NCI-H226 (cell line): ENCODE results near the gene CDH23.

Experiments
- DNase-seq: peaks from one replicate; pipeline ENCODE4 v3.0.0-alpha.2; 2015

The CDH23 gene

DNA sequence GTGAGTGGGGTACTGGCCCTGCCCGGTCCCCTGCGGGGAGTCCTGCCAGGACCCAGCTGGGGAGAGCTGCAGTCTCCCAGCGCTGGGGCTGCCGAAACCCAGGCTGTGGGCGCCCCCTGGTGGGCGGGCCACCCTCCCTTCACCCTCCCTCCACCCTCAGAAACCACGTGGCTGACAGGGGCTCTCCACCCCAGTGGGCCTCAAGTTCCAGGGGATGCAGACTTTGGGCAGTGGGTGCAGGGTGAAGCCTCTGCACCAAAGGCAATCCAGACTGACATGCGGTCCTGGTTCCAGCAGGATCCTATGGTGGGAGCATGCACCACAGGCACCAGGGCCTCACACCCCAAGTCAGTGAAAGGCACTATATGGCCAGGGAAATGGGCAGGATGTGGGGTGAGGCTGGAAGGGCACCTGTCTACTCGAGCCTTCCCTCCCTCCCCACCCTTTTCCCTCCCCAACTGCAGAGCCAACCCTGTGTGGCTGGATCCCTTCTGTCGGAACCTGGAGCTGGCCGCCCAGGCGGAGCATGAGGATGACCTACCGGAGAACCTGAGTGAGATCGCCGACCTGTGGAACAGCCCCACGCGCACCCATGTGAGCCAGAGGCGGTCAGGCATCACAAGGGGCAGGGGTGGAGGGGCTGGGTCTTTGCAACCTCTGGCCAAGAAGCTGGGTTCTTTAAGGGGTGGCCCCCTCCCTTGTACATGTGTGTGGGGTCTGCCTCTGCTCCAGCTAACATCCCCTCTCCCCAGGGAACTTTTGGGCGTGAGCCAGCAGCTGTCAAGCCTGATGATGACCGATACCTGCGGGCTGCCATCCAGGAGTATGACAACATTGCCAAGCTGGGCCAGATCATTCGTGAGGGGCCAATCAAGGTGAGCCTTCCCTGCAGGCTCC lies 415.5 kb downstream of the CDH23 start:
- peak; percentile 41 for DNase-seq

DNA sequence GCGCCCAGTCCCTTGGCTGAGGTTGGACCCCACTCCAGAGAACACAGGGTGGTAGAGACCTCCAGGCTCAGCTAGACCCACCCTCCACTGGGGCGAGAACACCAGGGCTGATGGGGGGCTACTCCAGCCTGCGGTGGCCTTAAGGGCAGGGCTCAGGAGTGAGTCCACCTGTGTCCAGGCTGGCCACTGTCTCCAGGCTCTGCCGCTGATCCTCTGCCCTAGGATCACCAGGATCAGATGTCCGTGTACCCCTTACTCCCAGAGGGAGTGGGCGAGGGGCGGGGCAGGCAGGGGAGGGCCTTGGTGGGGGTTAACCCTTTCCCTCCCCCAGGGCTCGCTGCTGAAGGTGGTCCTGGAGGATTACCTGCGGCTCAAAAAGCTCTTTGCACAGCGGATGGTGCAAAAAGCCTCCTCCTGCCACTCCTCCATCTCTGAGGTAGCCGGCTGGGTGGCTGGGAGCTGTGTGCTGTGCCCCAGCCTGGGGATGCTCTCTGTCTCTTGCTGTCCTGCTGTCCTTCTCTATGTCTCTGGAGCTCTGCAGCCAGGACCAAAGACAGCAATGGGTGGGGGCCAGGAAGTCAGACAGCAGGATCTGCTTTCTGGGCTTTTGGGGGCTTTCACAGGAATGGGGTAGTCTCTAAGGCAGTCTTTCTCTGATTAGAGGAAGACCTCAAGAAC lies 416.3 kb downstream of the CDH23 start:
- DNase-seq = no peak

DNA sequence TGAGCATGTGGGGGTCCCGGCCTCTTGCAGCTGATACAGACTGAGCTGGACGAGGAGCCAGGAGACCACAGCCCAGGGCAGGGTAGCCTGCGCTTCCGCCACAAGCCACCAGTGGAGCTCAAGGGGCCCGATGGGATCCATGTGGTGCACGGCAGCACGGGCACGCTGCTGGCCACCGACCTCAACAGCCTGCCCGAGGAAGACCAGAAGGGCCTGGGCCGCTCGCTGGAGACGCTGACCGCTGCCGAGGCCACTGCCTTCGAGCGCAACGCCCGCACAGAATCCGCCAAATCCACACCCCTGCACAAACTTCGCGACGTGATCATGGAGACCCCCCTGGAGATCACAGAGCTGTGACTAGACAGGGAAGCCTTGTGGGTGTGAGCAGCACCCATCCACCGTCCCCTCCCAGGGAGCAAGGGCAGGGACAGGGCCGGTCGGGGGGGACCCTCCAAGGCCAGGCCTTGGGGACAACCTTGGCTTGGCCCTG lies 418.2 kb downstream of the CDH23 start:
- no peak for DNase-seq

DNA sequence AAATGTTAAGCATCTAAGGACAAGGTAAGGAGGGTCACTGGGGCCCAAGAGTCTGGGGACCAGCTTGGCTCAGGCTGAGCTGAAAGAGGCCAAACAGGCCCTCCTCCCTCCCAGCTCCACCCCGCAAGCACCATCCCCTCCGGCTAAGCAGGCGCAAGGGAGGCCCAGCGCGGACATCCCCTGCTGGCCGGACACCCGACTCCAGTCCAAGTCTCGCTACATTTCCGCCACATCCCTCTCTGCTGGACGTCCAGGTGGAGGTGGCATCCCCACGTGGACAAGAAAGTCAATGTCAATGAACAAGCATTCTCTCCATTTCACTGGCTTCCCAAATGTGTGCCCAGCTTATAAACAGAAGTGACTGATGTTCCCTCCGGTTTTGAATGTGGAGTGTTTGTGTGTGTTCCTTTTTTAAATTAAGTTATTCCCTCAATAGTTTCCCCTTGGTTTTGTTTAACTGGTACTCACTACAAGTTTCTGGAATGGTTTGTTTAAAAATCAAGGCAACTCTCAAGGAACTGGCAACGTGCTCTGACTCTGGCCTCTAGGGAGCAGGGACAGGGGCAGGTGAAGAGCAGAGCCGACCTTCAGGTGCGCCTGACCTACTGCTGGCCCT lies 418.9 kb downstream of the CDH23 start:
- no peak for DNase-seq

DNA sequence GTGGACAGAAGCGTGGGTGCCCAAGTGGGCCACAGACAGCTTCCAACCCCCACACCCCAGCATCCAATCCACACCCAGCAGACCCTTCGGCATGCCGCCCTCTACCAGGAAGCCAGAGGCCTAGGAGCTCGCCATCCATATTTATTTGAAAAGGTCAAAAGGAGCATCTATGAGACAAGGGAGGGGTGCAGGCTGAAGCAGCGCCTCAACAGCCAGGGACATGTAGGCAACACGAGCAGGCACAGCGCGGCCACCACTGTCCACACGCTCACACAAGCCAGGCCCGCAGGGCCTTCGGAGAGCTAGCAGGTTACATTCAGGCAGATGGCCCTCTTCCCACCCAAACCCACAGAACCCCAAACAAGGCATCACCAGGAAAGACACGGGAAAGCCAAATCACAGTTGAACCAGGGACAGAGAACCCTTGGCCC lies 419.7 kb downstream of the CDH23 start:
- no peak for DNase-seq

DNA sequence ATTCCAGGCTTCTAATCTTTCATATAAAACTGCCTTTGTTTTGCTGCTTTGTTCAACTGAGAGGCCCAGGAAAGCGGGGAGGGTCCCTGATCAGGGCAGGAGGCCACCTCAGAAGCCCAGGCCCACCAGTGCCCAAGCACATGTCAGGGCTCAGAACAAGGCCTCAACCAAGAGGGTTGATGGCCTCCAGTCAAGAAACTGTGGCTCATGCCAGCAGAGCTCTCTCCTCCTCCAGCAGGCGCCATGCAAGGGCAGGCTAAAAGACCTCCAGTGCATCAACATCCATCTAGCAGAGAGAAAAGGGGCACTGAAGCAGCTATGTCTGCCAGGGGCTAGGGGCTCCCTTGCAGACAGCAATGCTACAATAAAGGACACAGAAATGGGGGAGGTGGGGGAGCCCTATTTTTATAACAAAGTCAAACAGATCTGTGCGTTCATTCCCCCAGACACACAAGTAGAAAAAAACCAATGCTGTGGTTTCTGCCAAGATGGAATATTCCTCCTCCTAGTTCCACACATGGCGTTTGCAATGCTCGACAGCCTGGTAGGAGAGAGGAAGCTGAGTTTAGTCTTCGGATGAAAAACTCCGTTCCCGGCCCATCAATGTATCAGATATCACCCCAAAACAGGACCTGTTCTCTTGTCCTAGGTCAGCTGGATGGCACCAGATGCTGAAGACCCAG lies 420.4 kb downstream of the CDH23 start:
- no peak for DNase-seq

DNA sequence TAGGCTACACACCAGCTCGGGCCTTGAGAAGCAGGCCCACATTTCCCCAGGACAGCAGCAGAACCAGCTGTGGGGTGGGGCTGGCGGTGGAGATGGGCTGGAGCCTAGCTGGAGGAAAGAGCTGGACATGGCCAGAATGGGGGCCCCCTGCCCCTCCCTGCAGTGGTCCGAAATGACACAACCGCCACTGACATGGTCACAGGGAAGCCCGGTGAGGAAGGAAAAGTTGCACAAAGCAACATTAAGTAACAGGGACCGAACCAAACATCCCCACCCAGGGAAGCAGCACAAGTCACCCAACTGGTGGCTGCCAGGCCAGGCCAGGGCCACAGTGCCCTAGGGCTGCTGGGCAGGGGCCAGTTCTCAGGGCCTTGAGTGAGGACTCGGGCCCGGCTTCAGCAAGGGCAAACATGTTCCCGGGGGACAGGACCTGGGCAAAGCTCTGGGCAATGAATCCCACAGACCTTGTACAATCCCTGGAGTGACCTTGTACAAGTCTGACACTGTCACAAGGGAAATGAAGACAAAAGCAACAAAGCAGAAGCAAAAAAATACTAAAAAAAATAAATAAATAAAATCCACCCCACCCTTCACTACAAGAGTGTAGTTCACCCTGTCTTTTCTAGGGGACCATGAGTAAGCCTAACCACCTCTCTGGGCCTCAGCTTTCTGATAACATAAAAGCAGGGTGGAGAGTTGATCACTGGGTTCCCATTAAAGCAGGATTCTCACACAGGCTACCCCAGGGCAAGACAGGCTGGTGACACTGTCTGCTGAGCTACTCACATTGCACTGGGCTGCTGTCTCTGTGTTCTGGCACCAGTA lies 421.3 kb downstream of the CDH23 start:
- DNase-seq = no peak

DNA sequence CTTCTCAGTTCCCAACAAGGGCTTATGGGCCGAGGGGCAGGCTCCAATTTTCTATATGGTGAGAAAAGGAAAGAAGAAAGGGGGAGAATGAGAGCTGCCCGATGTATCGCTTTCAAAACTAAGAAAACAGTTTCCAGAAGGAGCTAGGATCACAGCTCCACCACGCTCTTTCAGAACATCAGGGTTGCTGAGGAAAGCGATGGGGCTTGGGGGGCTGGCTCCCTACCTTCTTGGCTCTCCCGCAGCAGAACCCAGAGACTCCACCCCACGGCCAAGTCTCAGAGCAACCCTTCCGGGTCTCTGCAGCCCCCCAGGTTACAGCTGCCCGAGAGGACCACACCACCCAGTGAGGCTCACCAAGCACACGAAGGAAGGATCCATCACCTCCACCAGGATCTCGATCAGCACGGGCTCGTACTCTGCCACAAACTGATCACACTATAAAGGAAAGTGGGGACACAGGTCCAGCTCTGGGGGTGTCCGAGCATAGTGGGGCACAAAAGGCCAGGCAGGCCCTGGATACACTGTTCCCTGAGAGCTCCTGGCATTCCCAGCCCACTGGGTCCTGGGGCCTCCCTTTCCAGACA lies 422.0 kb downstream of the CDH23 start:
- no peak for DNase-seq

DNA sequence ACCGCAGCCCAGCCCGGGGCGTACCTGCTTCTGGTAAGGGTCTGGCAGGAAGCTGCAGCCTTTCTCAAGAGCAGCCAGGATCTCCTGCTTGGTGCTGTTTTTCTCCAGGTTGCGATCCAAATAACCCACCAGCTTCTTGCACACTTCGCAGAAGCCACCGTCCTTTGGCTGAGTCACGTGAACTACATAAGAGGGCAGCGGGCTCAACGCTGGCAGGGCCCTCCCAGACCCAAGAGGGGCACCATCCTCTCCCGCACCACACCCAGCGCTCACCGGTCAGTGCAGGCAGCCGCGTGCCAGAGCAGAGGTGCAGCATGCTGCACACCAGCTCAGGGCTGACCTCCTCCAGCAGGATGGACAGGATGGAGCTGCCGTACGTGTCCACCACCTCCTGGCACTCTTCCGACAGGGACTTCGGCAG lies 422.7 kb downstream of the CDH23 start:
- DNase-seq = no peak

DNA sequence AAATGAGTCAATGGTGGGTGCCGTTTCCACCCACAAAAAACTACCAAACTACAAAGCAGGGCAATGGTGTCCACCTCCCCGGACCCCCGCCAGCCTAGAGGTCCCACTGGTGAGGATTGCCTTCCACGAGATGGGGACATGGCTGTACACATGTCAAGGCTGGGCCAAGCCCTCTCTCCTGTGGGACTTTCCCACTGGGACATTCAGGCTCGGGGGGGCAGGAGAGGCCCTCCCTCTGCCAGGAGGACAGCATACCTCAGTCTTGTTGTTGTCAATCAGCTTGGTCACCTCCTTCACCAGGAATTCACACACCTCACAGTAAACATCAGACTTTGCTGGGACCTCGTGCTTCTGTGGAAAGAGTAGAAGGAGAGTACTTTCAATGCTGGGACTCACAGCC lies 423.3 kb downstream of the CDH23 start:
- no peak for DNase-seq

DNA sequence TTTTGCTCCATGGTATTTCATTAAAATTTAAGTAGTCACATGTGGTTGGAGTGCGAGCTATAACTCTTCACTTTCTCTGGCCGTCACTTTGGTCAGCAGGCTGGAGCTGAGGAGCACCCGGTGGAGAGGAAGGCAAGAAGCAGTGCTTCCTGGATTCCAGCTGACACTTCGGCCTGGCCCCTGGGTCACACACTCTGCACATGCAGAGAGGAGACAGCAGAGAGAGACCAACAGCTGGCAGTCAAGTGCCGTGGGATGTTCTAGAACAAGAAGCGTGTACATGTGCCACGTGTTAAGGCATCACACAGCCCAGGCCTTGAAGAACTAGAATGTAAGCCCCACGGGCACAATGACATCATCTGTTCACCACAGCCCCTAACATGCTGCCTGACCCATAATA lies 424.2 kb downstream of the CDH23 start:
- no peak for DNase-seq

DNA sequence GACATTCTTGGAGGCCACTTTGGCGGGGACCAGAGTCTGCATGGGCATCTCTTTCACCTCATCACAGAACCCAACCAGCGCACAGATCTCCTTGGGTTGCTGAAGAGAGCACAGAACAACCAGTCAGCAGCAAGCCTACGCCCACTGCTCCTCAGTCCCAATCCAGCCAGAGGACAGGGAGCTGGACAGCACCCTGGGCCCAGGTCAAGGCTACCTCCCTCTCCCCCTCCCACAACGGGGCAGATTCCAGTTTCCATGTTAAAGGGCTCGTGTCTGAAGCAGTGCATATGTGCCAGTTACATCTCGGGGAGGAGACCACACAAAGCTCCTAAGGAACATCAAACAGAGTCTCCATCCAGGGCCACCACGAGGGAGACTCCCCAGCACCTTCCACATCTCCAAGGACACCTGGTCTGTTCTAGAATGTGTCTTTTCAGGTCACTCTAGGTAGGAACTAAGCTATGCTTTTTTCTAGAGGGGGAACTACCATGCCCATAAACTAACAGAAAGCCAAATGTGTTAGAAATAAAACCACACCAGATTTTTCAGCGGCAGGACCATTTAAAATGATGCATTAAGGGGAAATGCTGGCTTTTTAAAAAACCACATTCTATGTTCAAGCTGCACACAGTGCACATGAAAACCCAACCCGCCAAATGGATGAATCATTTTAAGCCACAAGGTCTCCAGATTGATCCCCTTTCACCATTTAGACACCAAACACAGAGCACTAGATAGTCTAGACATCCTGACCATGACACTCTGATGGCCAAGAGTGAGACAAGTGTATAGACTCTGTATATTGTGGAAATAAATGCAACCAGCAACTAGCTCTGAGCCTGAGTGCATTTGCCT lies 425.4 kb downstream of the CDH23 start:
- DNase-seq = no peak

DNA sequence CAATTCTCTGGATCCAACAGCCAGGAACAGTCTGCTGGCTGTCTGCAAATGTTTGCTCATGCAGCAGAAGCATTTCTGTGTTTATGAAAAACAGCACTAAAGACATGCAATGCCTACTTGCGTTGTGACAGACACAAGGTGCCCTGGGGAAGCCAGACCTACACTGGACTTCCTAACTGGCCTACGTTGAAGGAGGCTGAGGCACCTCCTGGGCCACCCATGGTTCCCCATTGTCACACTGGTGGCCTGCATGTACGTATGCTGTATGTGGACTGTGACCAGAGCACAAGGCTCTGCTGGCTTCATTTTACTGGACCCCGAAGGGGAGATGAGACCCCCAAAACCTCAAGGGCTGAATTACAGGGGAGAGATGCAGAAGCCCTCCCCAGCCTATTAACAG lies 426.6 kb downstream of the CDH23 start:
- no peak for DNase-seq

DNA sequence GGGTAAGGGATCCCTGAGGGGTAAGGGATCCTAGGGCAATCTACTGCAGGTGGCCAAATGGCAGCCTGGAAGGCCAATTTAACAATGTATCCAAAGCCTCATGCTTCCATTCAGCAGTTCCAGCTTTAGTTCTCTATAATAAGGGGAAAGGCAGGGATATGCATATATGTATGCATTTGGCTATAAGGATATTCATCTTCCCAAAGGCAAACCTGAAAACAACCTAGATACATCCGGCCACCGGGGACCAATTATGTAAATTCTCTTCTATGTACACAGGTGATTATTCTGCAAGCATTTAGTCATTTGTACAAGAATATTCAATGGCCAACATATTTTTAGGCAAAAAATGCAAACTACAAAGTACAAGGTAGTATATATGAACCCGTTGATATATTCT lies 427.6 kb downstream of the CDH23 start:
- DNase-seq = no peak

DNA sequence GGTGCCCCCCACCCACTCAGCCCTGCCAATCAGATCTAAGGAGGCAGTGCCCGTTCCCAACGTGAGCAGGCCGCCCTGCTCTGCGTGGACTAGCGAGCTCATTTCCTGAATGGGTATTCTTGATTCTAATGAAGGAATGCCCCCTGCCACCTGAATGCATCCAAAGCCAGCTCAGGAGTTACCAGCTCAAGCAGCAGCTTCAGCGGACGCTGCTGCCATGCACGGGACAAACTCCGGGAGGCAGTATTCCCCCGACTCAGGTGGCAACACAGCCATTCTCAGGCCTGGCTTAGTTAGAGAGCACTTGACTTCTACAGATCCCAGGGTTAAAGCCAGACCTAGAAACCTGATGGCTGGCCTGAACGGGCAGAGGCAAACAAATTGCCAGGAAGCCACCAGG lies 428.5 kb downstream of the CDH23 start:
- no peak for DNase-seq

DNA sequence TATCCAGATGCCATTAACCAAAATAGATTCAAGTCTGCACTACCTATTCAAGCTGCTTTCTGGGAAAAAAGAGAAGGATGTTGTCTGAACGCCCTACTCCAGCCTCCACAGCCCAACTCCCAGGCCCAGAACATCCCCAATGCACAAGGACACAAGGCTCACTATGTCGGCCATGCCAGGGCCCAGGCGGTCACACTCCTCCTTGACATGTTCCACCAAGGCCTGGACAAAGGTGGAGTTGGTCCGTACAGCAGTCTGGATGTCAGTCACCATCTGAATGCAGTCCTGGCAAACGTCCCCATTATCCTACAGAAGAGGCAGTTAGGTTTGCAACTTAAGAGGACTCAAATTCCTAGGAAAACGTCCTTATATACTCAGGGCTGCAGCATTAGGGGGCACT lies 431.1 kb downstream of the CDH23 start:
- no peak for DNase-seq

DNA sequence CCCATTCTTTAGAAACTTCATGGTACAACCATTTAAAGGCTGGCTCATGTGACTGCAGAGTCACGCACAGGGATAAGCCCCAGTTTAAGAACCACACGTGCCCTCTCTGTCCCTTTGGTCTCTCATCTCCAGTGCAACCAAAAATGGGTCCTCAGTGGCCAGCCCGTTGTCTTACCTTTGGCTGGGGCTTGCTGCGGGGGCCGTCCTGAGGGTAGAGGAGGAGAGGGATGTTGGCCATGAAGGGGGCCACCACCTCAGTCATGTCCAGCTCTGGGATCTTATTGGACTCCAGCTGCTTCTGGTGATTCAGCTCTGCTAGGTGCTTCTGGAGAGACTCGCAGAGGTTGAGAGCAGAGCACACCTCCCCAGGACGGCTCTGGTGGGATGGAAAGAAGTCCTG lies 432.0 kb downstream of the CDH23 start:
- no peak for DNase-seq

DNA sequence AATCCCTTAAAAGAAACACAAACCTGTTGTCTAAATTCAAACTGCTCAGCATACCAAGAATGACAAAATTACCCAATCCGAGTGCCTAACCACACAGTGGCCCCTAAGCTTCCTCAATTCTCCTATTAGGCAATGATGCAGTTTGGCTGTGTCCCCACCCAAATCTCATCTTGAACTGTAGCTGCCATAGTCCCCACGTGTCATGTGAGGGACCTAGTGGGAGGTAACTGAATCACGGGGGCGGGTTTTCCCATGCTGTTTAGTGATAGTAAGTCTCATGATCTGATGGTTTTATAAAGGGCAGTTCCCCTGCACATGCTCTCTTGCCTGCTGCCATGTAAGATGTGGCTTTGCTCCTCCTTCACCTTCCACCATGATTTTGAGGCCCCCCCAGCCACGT lies 432.5 kb downstream of the CDH23 start:
- no peak for DNase-seq

DNA sequence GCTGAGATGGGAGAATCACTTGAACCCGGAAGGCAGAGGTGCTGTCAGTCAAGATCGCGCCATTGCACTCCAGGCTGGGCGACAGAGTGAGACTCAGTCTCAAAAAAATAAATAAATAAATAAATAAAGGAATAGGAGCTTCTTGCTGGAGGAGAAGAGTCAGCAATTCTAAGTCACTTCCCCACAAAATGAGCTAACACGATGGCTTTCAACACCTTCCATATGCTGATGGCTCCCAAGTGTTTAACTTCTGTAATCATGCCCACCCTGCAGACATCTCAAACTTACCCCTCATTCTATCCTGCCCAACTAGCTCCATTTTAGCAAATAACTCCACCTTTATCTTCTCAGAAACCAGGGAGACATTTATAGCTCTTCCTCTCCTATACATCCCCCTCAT lies 433.2 kb downstream of the CDH23 start:
- no peak for DNase-seq

DNA sequence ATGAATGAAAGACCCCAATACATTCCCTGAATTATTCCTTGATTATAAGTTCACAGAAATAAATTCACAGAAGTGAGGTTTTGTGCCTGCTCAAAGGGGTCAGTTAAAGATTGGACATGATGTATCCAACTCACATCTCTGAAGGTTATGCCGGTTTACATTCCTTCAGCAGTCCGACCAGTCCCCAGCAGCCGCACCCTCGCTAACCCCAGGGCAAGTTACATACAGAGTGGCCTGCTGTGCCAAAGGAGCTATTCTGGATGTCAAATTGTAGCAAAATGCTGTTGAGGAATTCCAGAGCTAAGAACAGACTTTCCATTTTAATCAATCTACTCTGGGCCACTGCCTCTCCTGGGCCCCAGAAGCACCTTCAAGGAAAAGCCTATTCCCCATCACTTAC lies 434.0 kb downstream of the CDH23 start:
- no peak for DNase-seq
